ENCODE data around the gene NOTUM.
A peak's percentile ranks its signal among the peaks of the same experiment; 100 is the strongest.

NOTUM gene

DNA sequence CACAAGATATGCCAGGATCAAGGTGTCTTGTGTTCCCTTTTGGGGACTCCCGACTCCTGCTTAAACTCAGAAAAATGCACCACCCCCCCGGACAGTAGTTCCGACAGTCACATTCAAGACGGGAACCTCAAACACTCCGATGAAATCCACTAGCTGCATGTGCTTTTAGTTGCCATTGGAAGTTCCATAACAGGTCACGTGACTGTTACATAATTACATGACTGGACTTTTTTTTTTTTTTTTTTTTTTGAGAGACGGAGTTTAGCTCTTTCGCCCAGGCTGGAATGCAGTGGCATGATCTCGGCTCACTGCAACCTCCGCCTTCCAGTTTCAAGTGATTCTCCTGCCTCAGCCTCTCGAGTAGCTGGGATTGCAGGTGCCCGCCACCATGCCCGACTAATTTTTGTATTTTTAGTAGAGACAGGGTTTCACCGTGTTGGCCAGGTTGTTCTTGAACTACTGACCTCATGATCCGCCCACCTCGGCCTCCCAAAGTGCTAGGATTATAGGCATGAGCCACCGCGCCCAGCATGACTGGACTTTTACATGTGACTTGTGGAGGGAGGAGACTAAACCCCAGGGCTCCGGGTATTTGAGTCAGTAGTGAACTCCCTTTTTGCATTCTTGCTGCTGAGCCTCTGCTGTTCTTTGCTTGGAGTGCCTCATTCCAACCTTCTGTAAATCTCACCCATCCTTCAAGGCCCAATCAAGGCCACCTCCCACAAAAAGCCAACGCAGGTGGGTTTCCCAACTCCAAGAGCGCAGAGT lies 44.6 kb downstream of the NOTUM start:
- H3K4me1 ChIP-seq (ENCODE audit: insufficient read depth, low read length, poor library complexity, severe bottlenecking) = peaks cover 9% of the 10 kb centered on the region

DNA sequence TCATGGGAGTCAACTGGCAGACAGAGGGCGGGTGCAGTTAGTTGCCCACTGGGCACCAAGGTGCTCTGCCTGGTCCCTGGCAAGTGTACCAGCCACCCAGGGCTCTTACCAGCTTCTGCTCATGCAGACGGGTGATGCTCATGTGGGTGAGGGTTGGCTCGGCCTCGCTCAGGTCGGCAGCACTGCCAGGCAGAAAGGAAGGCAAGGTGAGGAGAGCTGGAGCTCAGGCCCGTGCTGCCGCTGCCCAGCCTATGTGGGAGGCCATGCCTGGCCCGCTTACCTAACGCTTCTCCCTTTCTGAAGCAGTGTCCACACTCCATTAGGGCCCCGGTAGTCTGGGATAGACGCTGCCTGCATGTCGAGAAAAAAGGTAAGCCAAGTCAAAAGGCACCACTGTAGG lies 45.7 kb downstream of the NOTUM start:
- no peaks in the 10 kb centered on the region for H3F3A ChIP-seq (ENCODE audit: low read depth)
- TF ChIP-seq, protein P1, sequence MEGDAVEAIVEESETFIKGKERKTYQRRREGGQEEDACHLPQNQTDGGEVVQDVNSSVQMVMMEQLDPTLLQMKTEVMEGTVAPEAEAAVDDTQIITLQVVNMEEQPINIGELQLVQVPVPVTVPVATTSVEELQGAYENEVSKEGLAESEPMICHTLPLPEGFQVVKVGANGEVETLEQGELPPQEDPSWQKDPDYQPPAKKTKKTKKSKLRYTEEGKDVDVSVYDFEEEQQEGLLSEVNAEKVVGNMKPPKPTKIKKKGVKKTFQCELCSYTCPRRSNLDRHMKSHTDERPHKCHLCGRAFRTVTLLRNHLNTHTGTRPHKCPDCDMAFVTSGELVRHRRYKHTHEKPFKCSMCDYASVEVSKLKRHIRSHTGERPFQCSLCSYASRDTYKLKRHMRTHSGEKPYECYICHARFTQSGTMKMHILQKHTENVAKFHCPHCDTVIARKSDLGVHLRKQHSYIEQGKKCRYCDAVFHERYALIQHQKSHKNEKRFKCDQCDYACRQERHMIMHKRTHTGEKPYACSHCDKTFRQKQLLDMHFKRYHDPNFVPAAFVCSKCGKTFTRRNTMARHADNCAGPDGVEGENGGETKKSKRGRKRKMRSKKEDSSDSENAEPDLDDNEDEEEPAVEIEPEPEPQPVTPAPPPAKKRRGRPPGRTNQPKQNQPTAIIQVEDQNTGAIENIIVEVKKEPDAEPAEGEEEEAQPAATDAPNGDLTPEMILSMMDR (conservative IDR thresholded peaks at IDR 0.05; ENCODE audit: low read length) = no peak
- TF ChIP-seq EZH2phosphoT487 (IDR thresholded peaks at IDR 0.05; ENCODE audit: borderline replicate concordance) = no peak
- H3K4me2 ChIP-seq (ENCODE audit: low read depth, low read length, poor library complexity, severe bottlenecking) = no peak overlapping the region
- peaks cover 10% of the 10 kb centered on the region for H3K4me1 ChIP-seq (ENCODE audit: insufficient read depth, low read length, poor library complexity, severe bottlenecking)
- H3K36me3 ChIP-seq (ENCODE audit: insufficient read depth, low read length) = peaks cover 27% of the 10 kb centered on the region; the same call in 1 of the 2 replicates
- H2AFZ ChIP-seq (ENCODE audit: low read length) = no peak overlapping the region
- peaks cover 38% of the 10 kb centered on the region for H3K79me2 ChIP-seq (ENCODE audit: insufficient read depth, low read length)
- no peaks in the 10 kb centered on the region for H3K9me2 ChIP-seq (replicated peaks; ENCODE audit: low read depth, low read length)
- no peaks in the 10 kb centered on the region for H3K27me3 ChIP-seq (ENCODE audit: insufficient read depth, low read length, poor library complexity, severe bottlenecking)
- H3K9me3 ChIP-seq (ENCODE audit: insufficient read depth, low read depth, low read length) = no peaks in the 10 kb centered on the region
- H4K20me1 ChIP-seq (ENCODE audit: insufficient read depth, low read length, poor library complexity, severe bottlenecking) = peaks cover 31% of the 10 kb centered on the region
- no peak overlapping the region for H3K9ac ChIP-seq (ENCODE audit: low read depth, low read length, poor library complexity, severe bottlenecking)
- H3K4me3 ChIP-seq (ENCODE audit: low read length, poor library complexity, severe bottlenecking) = no peak overlapping the region

More for the DNA sequence above, 44.6 kb downstream of the NOTUM start:
- Histone ChIP-seq H3K9ac (ENCODE audit: low read depth, low read length, poor library complexity, severe bottlenecking) (peak overlapping the region; percentile 73), H4K20me1 (ENCODE audit: insufficient read depth, low read length, poor library complexity, severe bottlenecking) (peaks cover 25% of the 10 kb centered on the region), H3K36me3 (ENCODE audit: insufficient read depth, low read length) (peaks cover 27% of the 10 kb centered on the region; the same call in 1 of the 2 replicates), H3K27me3 (ENCODE audit: insufficient read depth, low read length, poor library complexity, severe bottlenecking) (no peaks in the 10 kb centered on the region), H3F3A (ENCODE audit: low read depth) (no peaks in the 10 kb centered on the region), H3K79me2 (ENCODE audit: insufficient read depth, low read length) (peaks cover 37% of the 10 kb centered on the region), H3K4me3 (ENCODE audit: low read length, poor library complexity, severe bottlenecking) (peak overlapping the region; percentile 79), H3K9me2 (replicated peaks; ENCODE audit: low read depth, low read length) (no peaks in the 10 kb centered on the region), H2AFZ (ENCODE audit: low read length) (no peak overlapping the region), H3K9me3 (ENCODE audit: insufficient read depth, low read depth, low read length) (no peaks in the 10 kb centered on the region), H3K4me2 (ENCODE audit: low read depth, low read length, poor library complexity, severe bottlenecking) (peak overlapping the region; percentile 87)
- TF ChIP-seq, protein P1 (conservative IDR thresholded peaks at IDR 0.05; ENCODE audit: low read length) = no peak
- no peak for TF ChIP-seq EZH2phosphoT487 (IDR thresholded peaks at IDR 0.05; ENCODE audit: borderline replicate concordance)

DNA sequence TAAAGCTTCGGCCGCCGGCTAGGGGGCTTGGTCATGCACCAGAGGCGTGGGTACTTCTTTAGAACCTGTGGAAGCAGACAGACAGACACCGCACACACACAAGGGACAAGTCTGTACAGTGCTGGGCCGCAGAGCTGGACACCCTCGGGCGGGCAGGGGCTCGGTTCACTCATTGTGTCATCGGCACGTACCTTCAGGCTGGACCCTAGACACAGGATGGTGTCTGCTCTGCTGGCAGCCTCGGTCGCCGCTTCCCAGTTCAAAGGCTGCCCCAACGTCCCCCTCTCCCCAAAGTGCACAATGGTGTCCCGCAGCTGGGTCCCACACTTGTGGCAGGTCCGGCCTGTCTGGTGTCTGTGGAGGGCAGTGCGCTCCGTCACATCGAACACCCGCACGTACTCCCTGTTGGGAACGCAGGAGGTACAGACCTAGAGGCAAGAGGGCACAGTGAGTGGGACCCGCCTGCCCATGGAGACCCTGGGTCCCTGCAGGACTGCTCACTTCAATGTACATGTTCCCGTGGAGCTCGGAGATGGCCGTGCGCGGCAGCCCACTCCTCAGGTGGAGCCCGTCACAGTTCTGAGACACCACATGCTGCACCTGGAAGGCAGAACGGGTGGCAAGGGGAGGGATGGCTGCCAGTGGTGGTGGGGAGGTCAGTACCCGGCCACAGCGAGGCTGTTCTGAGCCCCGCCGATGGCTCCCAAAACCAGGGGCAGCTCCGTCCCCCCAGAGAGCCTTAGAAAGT lies 46.7 kb downstream of the NOTUM start:
- peaks cover 21% of the 10 kb centered on the region for H3K4me1 ChIP-seq (ENCODE audit: insufficient read depth, low read length, poor library complexity, severe bottlenecking)
- H3K36me3 ChIP-seq (ENCODE audit: insufficient read depth, low read length) = peaks cover 22% of the 10 kb centered on the region; the same call in 1 of the 2 replicates
- TF ChIP-seq EZH2phosphoT487 (IDR thresholded peaks at IDR 0.05; ENCODE audit: borderline replicate concordance) = no peak
- TF ChIP-seq, protein P1 (conservative IDR thresholded peaks at IDR 0.05; ENCODE audit: low read length) = no peak
- H3K9me2 ChIP-seq (replicated peaks; ENCODE audit: low read depth, low read length) = no peaks in the 10 kb centered on the region
- peaks cover 49% of the 10 kb centered on the region for H3K79me2 ChIP-seq (ENCODE audit: insufficient read depth, low read length)
- H3K4me2 ChIP-seq (ENCODE audit: low read depth, low read length, poor library complexity, severe bottlenecking) = no peak overlapping the region
- H3K9me3 ChIP-seq (ENCODE audit: insufficient read depth, low read depth, low read length) = no peaks in the 10 kb centered on the region
- H3F3A ChIP-seq (ENCODE audit: low read depth) = no peaks in the 10 kb centered on the region
- H3K27me3 ChIP-seq (ENCODE audit: insufficient read depth, low read length, poor library complexity, severe bottlenecking) = no peaks in the 10 kb centered on the region
- H3K4me3 ChIP-seq (ENCODE audit: low read length, poor library complexity, severe bottlenecking) = no peak overlapping the region
- H2AFZ ChIP-seq (ENCODE audit: low read length) = no peak overlapping the region
- H4K20me1 ChIP-seq (ENCODE audit: insufficient read depth, low read length, poor library complexity, severe bottlenecking) = peaks cover 38% of the 10 kb centered on the region
- no peak overlapping the region for H3K9ac ChIP-seq (ENCODE audit: low read depth, low read length, poor library complexity, severe bottlenecking)
